ENCODE results near the gene RNFT2. TPM values are rescaled to one million over a fixed set of nuclear protein-coding genes. Genes with fewer than 3 reads are reported as not detected.

RNFT2 gene
- total RNA-seq, 1 experiment from 2014 or later, result 6.0 TPM

DNA sequence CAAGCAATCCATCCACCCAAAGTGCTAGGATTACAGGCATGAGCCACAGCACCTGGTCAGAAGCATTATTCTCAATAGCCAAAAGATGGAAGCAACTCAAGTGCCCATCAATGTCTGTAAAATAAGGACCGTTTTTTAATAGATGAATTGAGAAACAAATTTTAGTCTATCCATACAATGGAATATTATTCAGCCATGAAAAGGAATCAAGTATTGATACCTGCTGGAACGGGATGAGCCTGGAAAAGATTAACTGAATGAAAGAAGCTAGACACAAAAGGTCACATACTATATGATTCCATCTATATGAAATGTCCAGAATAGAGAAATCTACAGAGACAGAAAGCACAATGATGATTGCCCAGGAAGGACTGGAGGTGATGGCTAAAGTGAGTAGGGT lies 163.5 kb downstream of the RNFT2 start:
- DNase-seq (ENCODE audit: low read depth), result no peak

Small RNAs within 50 kb of the gene (small RNA-seq; reads per million reads assigned to genes)
- not detected for gene RNU6-558P

Other genes with a start within 250 kb of the RNFT2 start
- 0.53 TPM in 1 of 2 replicates, not detected in the other for gene MAP1LC3B2, start 178.9 kb upstream of the RNFT2 start, total RNA-seq (2014; rRNA removed; shearing (Covaris generic))
- gene SPRING1, start 246 bp upstream of the RNFT2 start, total RNA-seq (2014; rRNA removed; shearing (Covaris generic)), result 35.8 and 38.0 TPM in 2 replicates
- gene HRK, start 143.1 kb downstream of the RNFT2 start, total RNA-seq (2014; rRNA removed; shearing (Covaris generic)), result 0.06 and 0.07 TPM in 2 replicates
- 7.1 and 9.1 TPM in 2 replicates for gene FBXW8, start 172.6 kb downstream of the RNFT2 start, total RNA-seq (2014; rRNA removed; shearing (Covaris generic))